ENCODE data around the gene DNAL1. TPM values are rescaled to one million over a fixed set of nuclear protein-coding genes. Genes with fewer than 3 reads are reported as not detected.

DNAL1 gene
- total RNA-seq, 1 donor from 2014 or later = 29.4 TPM

- no peaks in the 10 kb centered on the region for H3K9me3 Mint-ChIP-seq
- Histone ChIP-seq H4K20me1 (ENCODE audit: low read depth) (no peaks in the 10 kb centered on the region), H3K9ac (no peak overlapping the region), H3F3A (ENCODE audit: low read depth) (no peaks in the 10 kb centered on the region), H3K79me2 (ENCODE audit: low read depth) (no peaks in the 10 kb centered on the region), H3K4me3 (no peak overlapping the region), H3K9me3 (ENCODE audit: low read depth) (no peaks in the 10 kb centered on the region), H3K4me1 (no peaks in the 10 kb centered on the region), H3K4me2 (no peak overlapping the region), H3K27me3 (no peaks in the 10 kb centered on the region), H3K27ac (no peak overlapping the region), H2AFZ (replicated peaks) (no peak overlapping the region), H3K36me3 (no peaks in the 10 kb centered on the region)
- peaks cover 11% of the 10 kb centered on the region for H3K36me3 Mint-ChIP-seq
- no peak overlapping the region for H3K4me3 Mint-ChIP-seq
- no peaks in the 10 kb centered on the region for H3K4me1 Mint-ChIP-seq
- TF ChIP-seq CTCF (IDR thresholded peaks at IDR 0.05) = no peak
- peaks cover 2% of the 10 kb centered on the region for H3K27me3 Mint-ChIP-seq (ENCODE audit: insufficient read depth, low read depth)
- no peak for DNase-seq (ENCODE audit: low spot score)
- H3K27ac Mint-ChIP-seq = no peak overlapping the region
Observed at GRCh38 chr14:73684627-73685026, 39.8 kb downstream of the DNAL1 start.

GRCh38 chr14:73685328-73685727, 40.5 kb downstream of the DNAL1 start:
- H3K79me2 ChIP-seq (ENCODE audit: low read depth) = no peaks in the 10 kb centered on the region
- H3K36me3 ChIP-seq = no peaks in the 10 kb centered on the region
- H2AFZ ChIP-seq (replicated peaks) = no peak overlapping the region
- no peaks in the 10 kb centered on the region for H3K9me3 ChIP-seq (ENCODE audit: low read depth)
- no peak overlapping the region for H3K4me3 ChIP-seq
- H4K20me1 ChIP-seq (ENCODE audit: low read depth) = no peaks in the 10 kb centered on the region
- H3K27me3 Mint-ChIP-seq (ENCODE audit: insufficient read depth, low read depth) = peaks cover 2% of the 10 kb centered on the region
- H3K36me3 Mint-ChIP-seq = peaks cover 11% of the 10 kb centered on the region
- no peak overlapping the region for H3K9ac ChIP-seq
- TF ChIP-seq CTCF (IDR thresholded peaks at IDR 0.05) (no peak), EZH2 (IDR thresholded peaks at IDR 0.05) (no peak)
- H3K27me3 ChIP-seq = no peaks in the 10 kb centered on the region
- no peak overlapping the region for H3K4me3 Mint-ChIP-seq
- no peaks in the 10 kb centered on the region for H3F3A ChIP-seq (ENCODE audit: low read depth)
- no peaks in the 10 kb centered on the region for H3K4me1 Mint-ChIP-seq
- DNase-seq (ENCODE audit: low spot score) = no peak
- no peak overlapping the region for H3K27ac ChIP-seq
- no peak overlapping the region for H3K4me2 ChIP-seq
- H3K4me1 ChIP-seq = no peaks in the 10 kb centered on the region
- H3K27ac Mint-ChIP-seq = no peak overlapping the region
- no peaks in the 10 kb centered on the region for H3K9me3 Mint-ChIP-seq

- Mint-ChIP-seq H3K27me3 (ENCODE audit: insufficient read depth, low read depth) (peaks cover 2% of the 10 kb centered on the region), H3K4me1 (no peaks in the 10 kb centered on the region), H3K36me3 (peaks cover 15% of the 10 kb centered on the region), H3K4me3 (no peak overlapping the region), H3K9me3 (no peaks in the 10 kb centered on the region), H3K27ac (no peak overlapping the region)
- H3K4me1 ChIP-seq = no peaks in the 10 kb centered on the region
- H3K4me3 ChIP-seq = no peak overlapping the region
- no peaks in the 10 kb centered on the region for H3F3A ChIP-seq (ENCODE audit: low read depth)
- H3K27ac ChIP-seq = no peak overlapping the region
- no peaks in the 10 kb centered on the region for H3K79me2 ChIP-seq (ENCODE audit: low read depth)
- DNase-seq (ENCODE audit: low spot score) = no peak
- H3K4me2 ChIP-seq = no peak overlapping the region
- H4K20me1 ChIP-seq (ENCODE audit: low read depth) = no peaks in the 10 kb centered on the region
- no peak overlapping the region for H2AFZ ChIP-seq (replicated peaks)
- H3K27me3 ChIP-seq = no peaks in the 10 kb centered on the region
- H3K9ac ChIP-seq = no peak overlapping the region
- no peaks in the 10 kb centered on the region for H3K9me3 ChIP-seq (ENCODE audit: low read depth)
- H3K36me3 ChIP-seq = no peaks in the 10 kb centered on the region
- TF ChIP-seq CTCF (IDR thresholded peaks at IDR 0.05) (no peak), EZH2phosphoT487 (IDR thresholded peaks at IDR 0.05) (no peak), EZH2 (IDR thresholded peaks at IDR 0.05) (no peak)
Observed at GRCh38 chr14:73686901-73687300, 42.1 kb downstream of the DNAL1 start.

GRCh38 chr14:73694083-73694482, 49.3 kb downstream of the DNAL1 start:
- H3K4me3 ChIP-seq = no peak overlapping the region
- H2AFZ ChIP-seq (replicated peaks) = no peak overlapping the region
- H3K4me2 ChIP-seq = no peak overlapping the region
- H4K20me1 ChIP-seq (ENCODE audit: low read depth) = no peaks in the 10 kb centered on the region
- no peak for DNase-seq (ENCODE audit: low spot score)
- Mint-ChIP-seq H3K27me3 (ENCODE audit: insufficient read depth, low read depth) (no peaks in the 10 kb centered on the region), H3K4me3 (no peak overlapping the region), H3K4me1 (no peaks in the 10 kb centered on the region), H3K27ac (no peak overlapping the region), H3K36me3 (peaks cover 24% of the 10 kb centered on the region), H3K9me3 (no peaks in the 10 kb centered on the region)
- TF ChIP-seq EZH2phosphoT487 (IDR thresholded peaks at IDR 0.05) (no peak), CTCF (IDR thresholded peaks at IDR 0.05) (no peak), EZH2 (IDR thresholded peaks at IDR 0.05) (no peak)
- H3F3A ChIP-seq (ENCODE audit: low read depth) = no peaks in the 10 kb centered on the region
- H3K79me2 ChIP-seq (ENCODE audit: low read depth) = no peaks in the 10 kb centered on the region
- H3K36me3 ChIP-seq = no peaks in the 10 kb centered on the region
- no peaks in the 10 kb centered on the region for H3K9me3 ChIP-seq (ENCODE audit: low read depth)
- no peak overlapping the region for H3K27ac ChIP-seq
- no peaks in the 10 kb centered on the region for H3K27me3 ChIP-seq
- H3K4me1 ChIP-seq = no peaks in the 10 kb centered on the region
- no peak overlapping the region for H3K9ac ChIP-seq
